Activated CD8-positive, alpha-beta memory T cell treated with anti-CD3 and anti-CD28 coated beads, Interleukin-2, amount 50 U/mL, for 1 hour (primary cell): ENCODE measurements around the gene CYSLTR2.

ENCODE experiments used
- DNase-seq: peaks from one replicate; pipeline ENCODE4 v3.0.0-alpha.2; 2020; ENCODE audit errors: extremely low read depth

CYSLTR2 gene

GRCh38 chr13:48653472-48653939, at the start of gene CYSLTR2:
Gene CYSLTR2 (plus strand): TSS chr13:48653929. CDS start chr13:48706818, 52,889 bp downstream.
- DNase-seq: peak; percentile 13

DNA sequence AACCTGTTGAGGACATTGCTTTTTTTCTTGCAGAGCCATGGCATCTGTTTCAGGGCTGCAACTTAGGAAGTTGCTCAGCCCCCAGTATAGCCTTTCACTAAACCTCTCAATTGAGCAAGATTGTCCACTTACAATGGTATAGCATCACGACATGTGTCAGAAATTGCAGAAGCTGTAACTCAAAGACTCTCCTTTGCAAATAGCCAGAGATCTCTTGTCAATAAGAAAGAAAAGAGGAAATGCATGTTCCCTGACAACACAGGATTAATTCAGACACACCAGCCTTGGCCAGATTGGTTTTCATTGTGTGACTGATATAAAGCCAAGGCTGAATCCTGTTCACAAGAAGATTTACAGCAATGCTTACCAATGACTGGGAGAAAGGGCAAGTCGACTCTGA, 38.7 kb upstream of the CYSLTR2 start:
- no peak for DNase-seq

GRCh38 chr13:48618937-48619336, 34.8 kb upstream of the CYSLTR2 start:
- DNase-seq: no peak

DNA sequence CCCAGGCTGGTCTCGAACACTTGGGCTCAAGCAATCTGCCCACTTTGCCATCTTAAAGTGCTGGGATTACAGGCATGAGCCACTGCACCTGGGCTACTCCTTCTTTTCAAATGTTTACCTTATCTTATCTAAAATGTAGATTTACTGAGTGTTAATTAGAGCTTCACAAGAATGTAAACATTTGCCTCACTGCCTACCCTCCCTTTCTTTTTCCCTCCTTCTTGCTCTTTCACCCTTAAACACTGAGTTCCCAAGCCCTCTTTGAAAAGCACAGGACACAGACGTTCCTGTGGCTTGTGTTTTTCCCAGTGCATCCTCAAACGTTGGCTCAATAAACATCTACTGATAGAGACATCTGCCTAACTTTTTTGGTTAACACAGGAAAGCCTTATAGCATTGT, 32.7 kb upstream of the CYSLTR2 start:
- DNase-seq: no peak

- no peak for DNase-seq
Measured at GRCh38 chr13:48624016-48624415, 29.7 kb upstream of the CYSLTR2 start.

GRCh38 chr13:48624858-48625257, 28.9 kb upstream of the CYSLTR2 start:
- DNase-seq: no peak

GRCh38 chr13:48625413-48626076, 28.2 kb upstream of the CYSLTR2 start:
- DNase-seq: no peak

DNA sequence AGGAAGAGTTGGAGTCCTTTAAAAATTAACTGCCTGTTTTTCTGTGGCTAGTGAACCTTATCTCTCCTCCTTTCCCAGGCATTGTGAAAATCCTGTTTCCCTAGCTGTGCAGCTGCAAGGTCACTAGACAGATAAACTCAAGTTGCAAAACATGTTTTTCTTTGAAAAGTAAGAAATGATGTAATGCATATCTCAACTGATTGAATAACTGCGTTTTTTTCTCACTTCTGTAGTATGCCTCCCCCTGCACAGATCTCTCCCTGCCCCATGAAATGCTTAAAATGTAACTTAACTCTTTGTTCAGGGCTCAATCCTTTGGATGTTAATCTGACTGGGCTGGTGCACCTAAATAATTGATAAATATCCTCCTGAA, 27.7 kb upstream of the CYSLTR2 start:
- DNase-seq: no peak

- DNase-seq: no peak
Measured at GRCh38 chr13:48626726-48627451, 26.8 kb upstream of the CYSLTR2 start.

DNA sequence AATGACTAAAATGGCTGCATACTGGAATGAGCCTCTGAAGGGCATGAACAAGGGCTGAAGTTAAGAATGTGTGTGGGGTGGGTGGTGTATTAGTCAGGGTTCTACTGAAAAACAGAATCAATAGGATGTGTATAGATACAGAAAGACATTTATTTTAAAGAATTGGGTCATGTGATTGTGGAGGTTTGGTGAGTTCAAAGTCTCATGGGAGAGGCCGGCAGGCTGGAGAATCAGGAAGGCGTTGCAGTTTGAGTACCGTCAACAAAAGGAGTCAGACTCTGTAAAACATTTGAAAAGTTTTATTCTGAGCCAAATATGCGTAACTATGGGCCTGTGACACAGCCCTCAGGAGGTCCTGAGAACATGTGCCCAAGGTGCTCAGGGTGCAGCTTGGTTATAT, 24.5 kb upstream of the CYSLTR2 start:
- DNase-seq: no peak

- DNase-seq: no peak
Measured at GRCh38 chr13:48630291-48630690, 23.4 kb upstream of the CYSLTR2 start.

DNA sequence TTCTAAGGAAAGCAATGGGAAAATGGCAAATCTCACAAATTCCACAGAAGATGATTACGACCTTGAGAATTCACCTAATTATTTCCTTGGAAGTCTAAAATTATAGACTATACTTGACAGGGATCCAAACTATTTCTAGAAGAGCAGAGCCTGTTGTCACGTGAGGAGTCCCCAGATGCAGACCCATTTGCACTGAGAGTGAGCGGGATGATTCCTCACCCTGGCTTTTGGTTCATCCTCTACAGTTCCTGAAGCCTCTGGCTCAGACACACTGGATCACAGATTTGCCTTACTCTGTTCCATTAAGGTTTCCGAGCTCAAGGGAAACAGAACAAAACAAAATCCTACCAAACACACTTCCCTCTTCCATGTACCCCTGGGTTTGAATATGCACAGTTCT, 23.0 kb upstream of the CYSLTR2 start:
- no peak for DNase-seq

DNA sequence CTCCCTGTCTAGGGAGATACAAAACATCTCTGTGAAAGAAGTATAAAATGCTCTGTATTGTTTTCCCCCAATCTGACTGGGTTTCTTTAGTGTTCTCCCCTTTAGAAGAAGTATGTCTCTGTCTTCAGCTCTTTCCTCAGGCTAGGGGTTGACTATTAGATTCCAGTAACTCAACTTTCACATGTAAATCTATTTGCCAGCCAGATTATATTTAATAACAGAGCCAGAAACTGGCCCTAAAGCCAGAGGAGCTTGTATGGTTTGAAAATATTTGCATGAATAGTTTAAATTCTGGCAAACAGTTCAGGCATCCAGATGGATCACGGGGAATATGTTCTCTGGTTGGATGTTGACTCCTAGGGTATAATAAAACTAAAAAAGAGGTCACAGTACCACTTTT, 22.3 kb upstream of the CYSLTR2 start:
- no peak for DNase-seq

GRCh38 chr13:48633700-48634099, 20.0 kb upstream of the CYSLTR2 start:
- DNase-seq: no peak

DNA sequence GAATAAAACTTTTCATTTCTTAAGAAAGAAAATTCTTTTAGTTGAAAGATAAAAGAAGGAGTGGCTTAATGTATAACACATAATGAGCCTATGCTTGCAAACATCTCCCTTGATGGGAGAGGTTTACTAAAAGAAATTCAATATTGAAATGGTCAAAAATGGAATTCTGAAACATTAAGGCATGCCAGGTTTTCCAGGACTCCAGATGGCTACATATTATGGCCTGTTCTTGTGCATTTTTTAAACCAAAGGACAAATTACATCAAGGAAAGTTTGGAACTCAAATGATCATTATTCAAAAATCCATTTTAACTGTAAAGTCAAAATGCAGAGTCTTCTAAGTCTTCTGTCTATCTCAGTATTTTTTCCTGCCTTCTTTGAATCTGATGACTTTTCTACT, 19.1 kb upstream of the CYSLTR2 start:
- no peak for DNase-seq

DNA sequence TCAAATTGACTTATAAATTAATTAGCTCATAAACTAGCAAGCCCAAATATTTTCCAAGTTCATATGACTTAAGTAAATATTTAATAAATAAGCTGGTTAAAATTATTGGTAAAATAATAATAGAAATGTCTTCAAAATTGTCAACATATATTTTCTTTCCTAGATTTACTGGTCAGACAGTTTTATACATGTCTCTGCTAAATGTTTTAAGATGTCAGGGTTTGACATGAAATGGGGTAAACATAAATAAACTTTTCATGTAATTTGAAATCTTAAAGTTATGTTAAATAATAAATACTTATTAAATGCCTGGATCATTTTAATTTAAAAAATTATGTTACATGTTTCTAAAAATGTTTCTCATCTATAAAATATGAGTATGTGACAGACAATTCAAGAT, 18.3 kb upstream of the CYSLTR2 start:
- no peak for DNase-seq

GRCh38 chr13:48636550-48636949, 17.2 kb upstream of the CYSLTR2 start:
- no peak for DNase-seq

- DNase-seq: no peak
Measured at GRCh38 chr13:48637601-48638000, 16.1 kb upstream of the CYSLTR2 start.

GRCh38 chr13:48640767-48641166, 13.0 kb upstream of the CYSLTR2 start:
- no peak for DNase-seq

DNA sequence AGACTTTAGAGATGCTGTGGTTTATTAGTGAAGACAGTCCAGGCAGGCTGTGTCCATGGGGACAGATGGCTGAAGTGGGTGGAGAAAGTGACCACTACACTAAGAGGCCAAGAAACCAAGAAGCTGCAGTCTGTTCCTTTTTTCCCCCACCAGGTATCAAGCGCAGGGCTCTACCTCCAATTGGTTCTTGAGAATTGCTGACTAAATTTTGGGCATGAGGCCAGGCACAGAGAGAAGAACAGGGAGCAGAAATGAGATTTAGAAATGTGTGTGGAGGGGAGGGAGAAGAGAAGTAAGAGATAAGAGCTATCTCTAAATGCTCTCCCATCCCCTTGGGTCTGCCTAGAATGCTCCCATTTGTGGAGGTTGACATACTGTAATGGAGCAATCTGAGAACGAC, 12.3 kb upstream of the CYSLTR2 start:
- no peak for DNase-seq

DNA sequence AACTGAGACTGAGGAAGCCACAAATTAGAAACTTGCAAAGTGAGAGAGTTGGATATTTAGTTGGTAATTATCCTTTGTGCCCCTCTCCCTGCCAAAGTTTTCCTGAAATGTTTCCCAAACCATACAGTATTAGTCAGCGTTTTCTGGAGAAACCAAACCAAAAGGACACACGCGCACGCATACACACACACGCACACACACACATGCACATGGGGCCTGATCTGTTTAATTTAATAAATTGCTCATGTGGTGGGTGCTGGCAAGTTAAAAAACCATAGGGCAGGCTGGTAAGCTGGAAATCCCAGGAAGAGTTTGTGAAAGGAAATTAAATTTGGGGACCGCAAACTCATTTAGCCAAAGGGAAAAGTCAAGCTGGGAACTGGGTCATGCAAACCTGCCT, 11.7 kb upstream of the CYSLTR2 start:
- no peak for DNase-seq

- no peak for DNase-seq
Measured at GRCh38 chr13:48643159-48643558, 10.6 kb upstream of the CYSLTR2 start.

- no peak for DNase-seq
Measured at GRCh38 chr13:48644141-48644540, 9.6 kb upstream of the CYSLTR2 start.

DNA sequence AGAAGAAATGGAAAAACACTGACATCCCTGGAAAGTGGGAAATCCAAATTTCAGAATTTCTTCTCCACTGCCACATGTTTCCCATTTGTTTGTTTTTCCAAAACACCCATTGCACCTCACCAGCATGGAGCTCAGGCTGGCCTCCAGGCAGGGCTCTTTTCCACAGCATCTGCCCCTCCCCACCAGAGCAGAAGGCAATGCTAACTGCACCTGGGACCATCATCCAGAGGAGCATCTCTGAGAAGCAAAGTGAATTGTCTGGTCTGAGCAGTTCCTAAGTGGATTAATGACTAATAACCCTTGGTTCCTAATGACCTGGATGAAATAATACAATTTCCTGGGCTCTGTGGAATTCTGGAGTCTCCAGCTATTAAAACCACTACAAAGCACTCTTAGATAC, 8.8 kb upstream of the CYSLTR2 start:
- DNase-seq: no peak
